ENCODE measurements around the gene SAE1. TPM values are rescaled to one million over a fixed set of nuclear protein-coding genes. Genes with fewer than 3 reads are reported as not detected.

The SAE1 gene
- total and polyA plus RNA-seq, 2 of the 4 experiments (the other 2 are of a cell fraction) = 165 to 184 TPM

- peaks cover 21% of the 10 kb centered on the region for H3K9me1 ChIP-seq (ENCODE audit: insufficient read depth, low read length)
- H3K18ac ChIP-seq (ENCODE audit: low read depth, low read length) = peak overlapping the region; percentile 55
- no peaks in the 10 kb centered on the region for H3K27me3 ChIP-seq (ENCODE audit: control insufficient read depth, insufficient read depth, low read length)
- H2AFZ ChIP-seq (replicated peaks; ENCODE audit: low read length, poor library complexity) = peak overlapping the region; percentile 69
- no peak overlapping the region for H4K5ac ChIP-seq (ENCODE audit: low read depth, low read length)
- peak overlapping the region; percentile 72 for H3K4ac ChIP-seq (ENCODE audit: low read depth, low read length)
- dilution Hi-C loops (cut with HindIII; ENCODE audit: low sequenced_read_pairs, unreplicated experiment) = no loop called here
- peak overlapping the region; percentile 90 for H2BK5ac ChIP-seq (ENCODE audit: low read depth, low read length, poor library complexity, severe bottlenecking)
- peaks cover 29% of the 10 kb centered on the region for H3K4me1 ChIP-seq (ENCODE audit: control insufficient read depth, insufficient read depth, low read length)
- TF ChIP-seq RAD21 (IDR thresholded peaks at IDR 0.05; ENCODE audit: low read length) (no peak), MAFK (IDR thresholded peaks at IDR 0.05; ENCODE audit: low read depth, low read length) (no peak), CHD1 (IDR thresholded peaks at IDR 0.05; ENCODE audit: low read depth, low read length) (no peak), MAZ (IDR thresholded peaks at IDR 0.05; ENCODE audit: borderline replicate concordance, low read depth, low read length) (no peak), FOS (IDR thresholded peaks at IDR 0.05; ENCODE audit: low read depth, low read length) (no peak), MXI1 (IDR thresholded peaks at IDR 0.05; ENCODE audit: borderline replicate concordance, low read depth, low read length) (no peak; the same call in 1 of the 2 replicates), RCOR1 (IDR thresholded peaks at IDR 0.05; ENCODE audit: insufficient replicate concordance, low read length) (no peak), CEBPB (IDR thresholded peaks at IDR 0.05; ENCODE audit: low read depth, low read length) (no peak), SMC3 (IDR thresholded peaks at IDR 0.05; ENCODE audit: low read depth, low read length) (no peak), NFE2L2 (IDR thresholded peaks at IDR 0.05; ENCODE audit: low read depth, low read length) (no peak), RFX5 (IDR thresholded peaks at IDR 0.05; ENCODE audit: low read depth, low read length) (no peak), POLR2A (IDR thresholded peaks at IDR 0.05; ENCODE audit: low read depth, low read length) (no peak), BHLHE40 (IDR thresholded peaks at IDR 0.05; ENCODE audit: low read depth, low read length) (no peak), USF2 (IDR thresholded peaks at IDR 0.05; ENCODE audit: low read depth, low read length) (no peak)
- TF ChIP-seq, protein P1, sequence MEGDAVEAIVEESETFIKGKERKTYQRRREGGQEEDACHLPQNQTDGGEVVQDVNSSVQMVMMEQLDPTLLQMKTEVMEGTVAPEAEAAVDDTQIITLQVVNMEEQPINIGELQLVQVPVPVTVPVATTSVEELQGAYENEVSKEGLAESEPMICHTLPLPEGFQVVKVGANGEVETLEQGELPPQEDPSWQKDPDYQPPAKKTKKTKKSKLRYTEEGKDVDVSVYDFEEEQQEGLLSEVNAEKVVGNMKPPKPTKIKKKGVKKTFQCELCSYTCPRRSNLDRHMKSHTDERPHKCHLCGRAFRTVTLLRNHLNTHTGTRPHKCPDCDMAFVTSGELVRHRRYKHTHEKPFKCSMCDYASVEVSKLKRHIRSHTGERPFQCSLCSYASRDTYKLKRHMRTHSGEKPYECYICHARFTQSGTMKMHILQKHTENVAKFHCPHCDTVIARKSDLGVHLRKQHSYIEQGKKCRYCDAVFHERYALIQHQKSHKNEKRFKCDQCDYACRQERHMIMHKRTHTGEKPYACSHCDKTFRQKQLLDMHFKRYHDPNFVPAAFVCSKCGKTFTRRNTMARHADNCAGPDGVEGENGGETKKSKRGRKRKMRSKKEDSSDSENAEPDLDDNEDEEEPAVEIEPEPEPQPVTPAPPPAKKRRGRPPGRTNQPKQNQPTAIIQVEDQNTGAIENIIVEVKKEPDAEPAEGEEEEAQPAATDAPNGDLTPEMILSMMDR (conservative IDR thresholded peaks at IDR 0.05; ENCODE audit: low read depth, low read length) = no peak
- TF ChIP-seq, protein P2, sequence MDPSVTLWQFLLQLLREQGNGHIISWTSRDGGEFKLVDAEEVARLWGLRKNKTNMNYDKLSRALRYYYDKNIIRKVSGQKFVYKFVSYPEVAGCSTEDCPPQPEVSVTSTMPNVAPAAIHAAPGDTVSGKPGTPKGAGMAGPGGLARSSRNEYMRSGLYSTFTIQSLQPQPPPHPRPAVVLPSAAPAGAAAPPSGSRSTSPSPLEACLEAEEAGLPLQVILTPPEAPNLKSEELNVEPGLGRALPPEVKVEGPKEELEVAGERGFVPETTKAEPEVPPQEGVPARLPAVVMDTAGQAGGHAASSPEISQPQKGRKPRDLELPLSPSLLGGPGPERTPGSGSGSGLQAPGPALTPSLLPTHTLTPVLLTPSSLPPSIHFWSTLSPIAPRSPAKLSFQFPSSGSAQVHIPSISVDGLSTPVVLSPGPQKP (IDR thresholded peaks at IDR 0.05; ENCODE audit: borderline replicate concordance, low read depth, low read length) = no peak
- peak overlapping the region; percentile 99 for H2AK5ac ChIP-seq (ENCODE audit: low read depth, low read length)
- ChIA-PET CTCF (interaction anchor here (1.1 kb wide), 1 partner anchor 14 kb away, joined by 4 read pairs; no protein-coding TSS in a partner anchor), POLR2A (ENCODE audit: unreplicated experiment) (no interaction called here)
- no peak overlapping the region for H2BK20ac ChIP-seq (ENCODE audit: low read depth, low read length)
- intact Hi-C loops (cut with micrococcal nuclease) = loop anchor here (1.0 kb wide), 1 partner anchor 15 kb away; no protein-coding TSS in a partner anchor
- peak overlapping the region in 1 of 2 experiments; percentile 26; a peak in 1 of 4 replicates for H4K8ac ChIP-seq (ENCODE audit: low read depth in 2 of 2, low read length in 2 of 2)
- H3K9ac ChIP-seq (ENCODE audit: low read depth, low read length) = peak overlapping the region; percentile 97
- H4K91ac ChIP-seq (ENCODE audit: insufficient read depth, low read depth, low read length) = peak overlapping the region; percentile 78
- peak overlapping the region; percentile 46 for H2BK120ac ChIP-seq (ENCODE audit: low read depth, low read length)
- peak overlapping the region; percentile 96 for H3K4me3 ChIP-seq (ENCODE audit: insufficient read depth, low read depth, low read length)
- H3K23ac ChIP-seq (ENCODE audit: low read depth, low read length) = peak overlapping the region; percentile 96
- DNase-seq (peak; percentile 37), ATAC-seq (ENCODE audit: low read depth) (no peak)
- H3K36me3 ChIP-seq (ENCODE audit: control insufficient read depth, insufficient read depth, low read length) = no peaks in the 10 kb centered on the region; the same call in 1 of the 2 replicates
- BruUV-seq (replicated peaks) = TSS peak; percentile 27
- in situ Hi-C loops (cut with MboI; ENCODE audit: low sequenced_read_pairs) = no loop called here
- 4% methylated on average over 7 of the region's 9 CpGs; no CpG with 5 or more reads in 1 of the 2 experiments for WGBS, 2 experiments (ENCODE audit: extremely low coverage in 2 of 2, insufficient read length in 1 of 2)
- H3K27ac ChIP-seq (ENCODE audit: insufficient read depth, low read length) = peak overlapping the region; percentile 97
- H3K14ac ChIP-seq (replicated peaks; ENCODE audit: low read depth, low read length) = peak overlapping the region; percentile 92
- peak overlapping the region; percentile 95 for H2AK9ac ChIP-seq (replicated peaks; ENCODE audit: low read depth, low read length, poor library complexity)
- peak overlapping the region; percentile 25; the same call in 1 of the 3 replicates for H2BK15ac ChIP-seq (ENCODE audit: low read depth, low read length)
- H3K9me3 ChIP-seq (ENCODE audit: control insufficient read depth, insufficient read depth, low read length) = no peaks in the 10 kb centered on the region
- peaks cover 33% of the 10 kb centered on the region for H4K20me1 ChIP-seq (ENCODE audit: insufficient read depth, low read length)
- H3K4me2 ChIP-seq (ENCODE audit: low read depth, low read length) = peak overlapping the region; percentile 98
- 0 out of 2 replicates have a peak overlapping the region, but pooled peaks have one; percentile 9 for H3K56ac ChIP-seq (ENCODE audit: extremely low read depth, insufficient read depth, low read length)
- H3K79me1 ChIP-seq (ENCODE audit: low read depth in 1 of 2, low read length in 2 of 2) = peaks cover 10 to 54% of the 10 kb centered on the region in 2 experiments
Observed at GRCh38 chr19:47229676-47230053, 99.0 kb downstream of the SAE1 start.

Data from IMR-90 (cell line).